OCI-LY7 (cell line): ENCODE data around the gene SIK2.

Experiments
- EZH2phosphoT487 ChIP-seq: fragments of 200-600 bp; sonication (generic); IDR thresholded peaks from 2 replicates; pipeline ENCODE4 v1.6.1; 2018; ENCODE audit warnings: low read depth, borderline replicate concordance, mild to moderate bottlenecking, mixed run types, antibody characterized with exemption, low read length, moderate library complexity, mixed read lengths
- TF ChIP-seq, protein P1 (sequence below): fragments of 200-600 bp; sonication (generic); conservative IDR thresholded peaks from 2 replicates; pipeline ENCODE4 v1.5.1; 2014; ENCODE audit warnings: mild to moderate bottlenecking, antibody characterized with exemption, low read length, moderate library complexity, mixed read lengths

- TF ChIP-seq, protein P1, sequence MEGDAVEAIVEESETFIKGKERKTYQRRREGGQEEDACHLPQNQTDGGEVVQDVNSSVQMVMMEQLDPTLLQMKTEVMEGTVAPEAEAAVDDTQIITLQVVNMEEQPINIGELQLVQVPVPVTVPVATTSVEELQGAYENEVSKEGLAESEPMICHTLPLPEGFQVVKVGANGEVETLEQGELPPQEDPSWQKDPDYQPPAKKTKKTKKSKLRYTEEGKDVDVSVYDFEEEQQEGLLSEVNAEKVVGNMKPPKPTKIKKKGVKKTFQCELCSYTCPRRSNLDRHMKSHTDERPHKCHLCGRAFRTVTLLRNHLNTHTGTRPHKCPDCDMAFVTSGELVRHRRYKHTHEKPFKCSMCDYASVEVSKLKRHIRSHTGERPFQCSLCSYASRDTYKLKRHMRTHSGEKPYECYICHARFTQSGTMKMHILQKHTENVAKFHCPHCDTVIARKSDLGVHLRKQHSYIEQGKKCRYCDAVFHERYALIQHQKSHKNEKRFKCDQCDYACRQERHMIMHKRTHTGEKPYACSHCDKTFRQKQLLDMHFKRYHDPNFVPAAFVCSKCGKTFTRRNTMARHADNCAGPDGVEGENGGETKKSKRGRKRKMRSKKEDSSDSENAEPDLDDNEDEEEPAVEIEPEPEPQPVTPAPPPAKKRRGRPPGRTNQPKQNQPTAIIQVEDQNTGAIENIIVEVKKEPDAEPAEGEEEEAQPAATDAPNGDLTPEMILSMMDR = no peak
- TF ChIP-seq EZH2phosphoT487 = no peak
These were observed 12.3 kb upstream of the SIK2 start for GRCh38 chr11:111589886-111590499.
